HUES6 (cell line): ENCODE data around the gene BTG1.

Experiments used
- H3K27ac ChIP-seq: 2 replicates; pipeline ENCODE4 v1.7.0; 2013; ENCODE audit warnings: low read depth, mild to moderate bottlenecking, low read length, inconsistent platforms
- H3K27me3 ChIP-seq: 2 replicates; pipeline ENCODE4 v1.6.1; 2013; ENCODE audit warnings: low read length; ENCODE audit not compliant: control insufficient read depth, insufficient read depth
- H3K36me3 ChIP-seq: 2 replicates; pipeline ENCODE4 v1.6.1; 2013; ENCODE audit warnings: low read length; ENCODE audit not compliant: control insufficient read depth, insufficient read depth
- H3K4me1 ChIP-seq: 2 replicates; pipeline ENCODE4 v1.6.1; 2013; ENCODE audit warnings: low read length; ENCODE audit not compliant: control insufficient read depth, insufficient read depth
- H3K4me3 ChIP-seq: 2 replicates; pipeline ENCODE4 v1.5.1; 2013; ENCODE audit warnings: low read depth, low read length
- H3K9ac ChIP-seq: one replicate; pipeline ENCODE4 v1.6.1; 2013; ENCODE audit warnings: mild to moderate bottlenecking, low read length
- H3K9me3 ChIP-seq: 2 replicates; pipeline ENCODE4 v1.6.1; 2013; ENCODE audit warnings: low read depth, low read length; ENCODE audit not compliant: control insufficient read depth, insufficient read depth

BTG1 gene

DNA sequence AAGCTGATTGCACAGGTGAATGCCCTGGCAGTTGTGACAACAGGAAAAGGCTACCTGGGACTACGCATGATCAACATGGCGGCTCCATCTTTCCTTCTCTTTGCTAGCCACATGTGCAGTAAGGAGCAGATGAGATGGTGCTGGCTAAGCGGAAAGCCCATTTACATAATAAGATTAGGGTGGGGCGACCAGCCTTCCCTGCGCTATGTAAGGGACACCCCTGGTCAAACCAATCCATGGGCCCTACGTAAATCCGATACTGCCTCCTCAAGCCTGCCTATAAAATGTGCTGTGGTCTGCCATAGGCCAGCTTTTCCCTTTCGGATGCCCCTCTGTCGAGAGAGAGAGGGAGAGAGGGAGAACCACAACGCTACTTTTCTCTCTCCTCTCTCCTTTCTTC is 31.0 kb upstream of the BTG1 start:
- no peaks in the 10 kb centered on the region for H3K9me3 ChIP-seq
- H3K36me3 ChIP-seq, result no peaks in the 10 kb centered on the region
- H3K27me3 ChIP-seq, result no peaks in the 10 kb centered on the region
- H3K4me3 ChIP-seq, result no peak overlapping the region
- H3K27ac ChIP-seq, result no peak overlapping the region
- H3K9ac ChIP-seq, result no peak overlapping the region
- H3K4me1 ChIP-seq, result 0 out of 2 replicates have a peak, but pooled peaks cover 6% of the 10 kb centered on the region

GRCh38 chr12:92175961-92176360 is 30.3 kb upstream of the BTG1 start:
- H3K4me1 ChIP-seq, result 0 out of 2 replicates have a peak, but pooled peaks cover 6% of the 10 kb centered on the region
- H3K36me3 ChIP-seq, result no peaks in the 10 kb centered on the region
- no peak overlapping the region for H3K9ac ChIP-seq
- H3K4me3 ChIP-seq, result no peak overlapping the region
- H3K9me3 ChIP-seq, result no peaks in the 10 kb centered on the region
- no peaks in the 10 kb centered on the region for H3K27me3 ChIP-seq
- H3K27ac ChIP-seq, result no peak overlapping the region

DNA sequence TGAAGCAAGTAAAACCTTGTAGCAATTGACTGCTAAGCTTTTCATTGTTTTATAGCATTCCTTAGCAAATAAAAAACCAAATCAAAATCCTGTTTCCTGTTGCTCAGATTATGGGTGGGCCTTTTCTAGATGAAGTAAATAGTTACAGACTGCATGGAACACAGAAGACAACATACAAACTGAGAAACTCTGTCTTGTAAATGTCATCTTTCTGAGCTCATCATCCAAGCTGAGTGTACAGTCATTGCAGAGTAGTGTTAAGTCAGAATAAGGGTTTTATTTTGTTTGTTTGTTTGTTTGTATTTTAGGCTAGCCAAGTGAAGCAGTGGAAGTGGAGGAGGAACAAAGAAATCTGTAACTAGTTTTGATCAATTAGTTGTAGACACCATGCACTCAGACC is 24.4 kb upstream of the BTG1 start:
- no peaks in the 10 kb centered on the region for H3K27me3 ChIP-seq
- no peaks in the 10 kb centered on the region for H3K9me3 ChIP-seq
- no peaks in the 10 kb centered on the region for H3K4me1 ChIP-seq
- no peak overlapping the region for H3K4me3 ChIP-seq
- H3K36me3 ChIP-seq, result no peaks in the 10 kb centered on the region
- no peak overlapping the region for H3K9ac ChIP-seq
- no peak overlapping the region for H3K27ac ChIP-seq

DNA sequence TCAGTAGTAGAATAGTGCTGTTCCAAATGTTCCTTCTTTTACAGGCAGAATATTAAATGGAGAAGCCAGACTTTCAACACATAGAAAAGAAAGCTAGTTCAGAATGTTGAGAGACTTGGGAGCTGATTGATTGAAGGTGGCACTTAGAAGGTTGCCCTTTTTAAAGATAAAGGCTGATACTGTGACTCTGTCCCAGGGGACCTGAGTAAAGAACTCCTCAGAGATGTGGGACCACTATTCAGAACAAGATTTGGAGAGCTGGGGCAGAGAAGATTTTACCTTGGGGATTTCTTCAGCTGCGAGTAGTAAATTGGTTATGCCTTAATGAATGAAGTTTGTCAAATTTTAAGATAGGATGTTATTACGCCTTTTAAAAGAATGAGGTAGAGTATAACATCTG is 21.4 kb upstream of the BTG1 start:
- no peaks in the 10 kb centered on the region for H3K4me1 ChIP-seq
- no peak overlapping the region for H3K4me3 ChIP-seq
- H3K27ac ChIP-seq, result no peak overlapping the region
- no peaks in the 10 kb centered on the region for H3K36me3 ChIP-seq
- H3K27me3 ChIP-seq, result no peaks in the 10 kb centered on the region
- no peaks in the 10 kb centered on the region for H3K9me3 ChIP-seq
- H3K9ac ChIP-seq, result no peak overlapping the region

DNA sequence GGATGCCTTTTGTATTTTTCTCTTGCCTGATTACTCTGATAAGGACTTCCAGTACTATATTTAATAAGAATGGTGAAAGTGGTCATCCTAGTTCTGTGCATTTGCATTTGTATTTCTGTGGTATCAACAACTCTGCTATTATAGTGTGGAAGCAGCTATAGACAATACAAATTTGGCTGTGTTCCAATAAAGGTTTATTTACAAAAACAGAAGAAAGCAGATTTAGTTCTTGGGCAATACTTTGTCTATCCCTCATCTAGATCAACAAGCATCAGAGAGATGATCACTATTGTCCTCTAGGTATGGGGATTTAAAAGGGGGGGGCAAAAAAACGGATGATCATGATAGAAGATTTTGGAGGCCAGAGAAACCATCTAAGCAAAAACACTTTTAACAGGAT is 19.1 kb upstream of the BTG1 start:
- H3K4me1 ChIP-seq, result no peaks in the 10 kb centered on the region
- H3K4me3 ChIP-seq, result no peak overlapping the region
- no peaks in the 10 kb centered on the region for H3K36me3 ChIP-seq
- H3K27ac ChIP-seq, result no peak overlapping the region
- no peaks in the 10 kb centered on the region for H3K9me3 ChIP-seq
- no peaks in the 10 kb centered on the region for H3K27me3 ChIP-seq
- H3K9ac ChIP-seq, result no peak overlapping the region

DNA sequence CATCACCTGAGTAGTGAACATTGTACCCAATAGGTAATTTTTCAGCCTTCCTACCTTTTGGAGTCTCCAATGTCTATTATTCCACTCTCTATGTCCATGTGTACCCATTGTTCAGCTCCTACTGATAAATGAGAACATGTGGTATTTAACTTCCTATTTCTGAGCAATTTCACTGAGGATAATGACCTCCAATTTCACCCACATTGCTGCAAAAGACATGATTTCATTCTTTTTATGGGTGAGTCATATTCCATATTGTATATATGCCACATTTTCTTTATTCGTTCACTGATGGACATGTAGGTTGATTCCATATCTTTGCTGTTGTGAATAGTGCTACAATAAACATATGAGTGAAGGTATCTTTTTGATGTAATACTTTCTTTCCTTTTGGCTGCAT is 16.4 kb upstream of the BTG1 start:
- H3K9me3 ChIP-seq, result no peaks in the 10 kb centered on the region
- H3K4me1 ChIP-seq, result no peaks in the 10 kb centered on the region
- H3K9ac ChIP-seq, result no peak overlapping the region
- no peaks in the 10 kb centered on the region for H3K27me3 ChIP-seq
- H3K4me3 ChIP-seq, result no peak overlapping the region
- no peaks in the 10 kb centered on the region for H3K36me3 ChIP-seq
- no peak overlapping the region for H3K27ac ChIP-seq

DNA sequence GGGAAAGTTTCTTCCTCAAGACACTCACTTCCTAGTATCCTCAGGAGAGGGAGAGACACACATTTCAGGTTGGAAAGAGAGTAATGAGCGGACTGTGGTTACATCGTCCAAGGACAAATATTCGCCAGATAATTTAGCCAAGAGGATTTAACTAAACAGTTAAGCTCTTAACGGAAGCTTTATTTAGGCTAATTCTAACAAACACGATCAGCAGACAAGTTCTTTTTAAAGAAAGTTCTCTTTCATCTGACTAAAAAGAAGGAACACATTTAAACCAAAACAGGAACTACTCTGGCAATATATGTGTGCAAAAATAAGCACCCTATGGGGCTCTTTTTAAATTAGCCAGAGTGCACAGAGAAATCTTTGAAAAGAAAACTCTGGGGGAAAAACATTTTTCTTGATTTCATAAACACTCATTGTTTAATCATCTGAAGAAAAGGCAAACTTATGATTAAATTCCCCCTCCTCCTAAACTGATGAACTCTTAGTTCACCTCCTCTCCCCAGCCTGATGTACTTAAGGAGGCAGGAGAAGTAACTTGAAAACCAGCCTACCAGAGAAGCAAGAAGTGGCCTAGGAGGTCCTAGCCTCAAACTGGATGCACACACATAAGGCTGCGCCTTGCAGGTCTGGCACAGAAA is 13.3 kb upstream of the BTG1 start:
- Histone ChIP-seq H3K36me3 (no peaks in the 10 kb centered on the region), H3K27ac (no peak overlapping the region), H3K4me1 (no peaks in the 10 kb centered on the region), H3K9me3 (no peaks in the 10 kb centered on the region), H3K4me3 (no peak overlapping the region), H3K9ac (no peak overlapping the region), H3K27me3 (no peaks in the 10 kb centered on the region)

DNA sequence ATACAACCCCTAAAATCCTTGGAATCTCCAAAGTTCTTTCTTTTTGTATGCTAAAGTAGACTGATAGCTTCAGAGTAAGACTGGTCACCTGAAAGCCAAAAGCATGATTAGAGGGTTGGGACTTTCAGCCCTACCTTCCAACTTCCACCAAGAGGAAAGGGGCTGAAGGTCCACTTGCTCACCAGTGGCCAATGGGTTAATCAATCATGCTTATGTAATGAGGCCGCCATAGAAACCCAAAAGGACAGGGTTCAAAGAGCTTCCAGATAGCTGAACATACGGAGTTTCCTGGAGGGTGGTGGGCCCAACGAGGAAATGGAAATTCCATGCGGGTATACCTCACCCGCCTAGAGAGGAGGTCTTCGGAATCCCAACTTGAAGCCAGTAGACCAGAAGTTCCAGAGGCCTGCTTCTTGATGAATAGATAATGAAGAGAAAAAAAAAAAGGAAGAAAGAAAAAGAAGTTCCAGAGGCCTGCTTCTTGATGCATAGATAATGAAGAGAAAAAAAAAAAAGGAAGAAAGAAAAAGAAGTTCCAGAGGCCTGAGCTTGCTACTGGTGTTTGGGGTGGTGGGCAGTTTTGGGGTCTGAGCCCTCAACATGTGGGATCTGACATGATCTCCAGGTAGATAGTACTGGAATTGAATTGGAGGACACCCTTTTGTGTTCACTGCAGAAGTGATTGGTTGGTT is 11.2 kb upstream of the BTG1 start:
- Histone ChIP-seq H3K27ac (no peak overlapping the region), H3K4me1 (no peaks in the 10 kb centered on the region), H3K27me3 (no peaks in the 10 kb centered on the region), H3K9me3 (no peaks in the 10 kb centered on the region), H3K4me3 (no peak overlapping the region), H3K9ac (no peak overlapping the region), H3K36me3 (no peaks in the 10 kb centered on the region)

GRCh38 chr12:92156139-92156538 is 10.5 kb upstream of the BTG1 start:
- H3K27me3 ChIP-seq, result no peaks in the 10 kb centered on the region
- no peak overlapping the region for H3K9ac ChIP-seq
- no peaks in the 10 kb centered on the region for H3K36me3 ChIP-seq
- no peaks in the 10 kb centered on the region for H3K4me1 ChIP-seq
- H3K27ac ChIP-seq, result no peak overlapping the region
- H3K9me3 ChIP-seq, result no peaks in the 10 kb centered on the region
- no peak overlapping the region for H3K4me3 ChIP-seq

DNA sequence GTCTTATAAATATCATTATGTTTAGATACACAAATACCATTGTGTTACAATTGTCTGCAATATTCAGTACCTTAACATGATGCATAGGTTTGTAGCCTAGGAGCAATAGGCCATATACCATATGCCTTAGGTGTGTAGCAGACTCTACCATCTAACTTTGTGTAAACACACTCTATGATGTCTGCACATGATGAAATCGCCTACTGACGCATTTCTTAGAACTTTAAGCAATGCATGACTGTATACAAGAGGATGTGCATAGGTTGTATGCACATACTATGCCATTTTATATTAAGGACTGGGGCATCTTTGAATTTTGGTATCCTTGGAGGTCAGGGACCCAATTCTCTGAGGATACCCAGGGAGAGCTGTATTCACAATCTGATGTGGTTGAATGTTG is 10.1 kb upstream of the BTG1 start:
- Histone ChIP-seq H3K9me3 (no peaks in the 10 kb centered on the region), H3K36me3 (no peaks in the 10 kb centered on the region), H3K27ac (no peak overlapping the region), H3K4me1 (no peaks in the 10 kb centered on the region), H3K4me3 (no peak overlapping the region), H3K9ac (no peak overlapping the region), H3K27me3 (no peaks in the 10 kb centered on the region)

DNA sequence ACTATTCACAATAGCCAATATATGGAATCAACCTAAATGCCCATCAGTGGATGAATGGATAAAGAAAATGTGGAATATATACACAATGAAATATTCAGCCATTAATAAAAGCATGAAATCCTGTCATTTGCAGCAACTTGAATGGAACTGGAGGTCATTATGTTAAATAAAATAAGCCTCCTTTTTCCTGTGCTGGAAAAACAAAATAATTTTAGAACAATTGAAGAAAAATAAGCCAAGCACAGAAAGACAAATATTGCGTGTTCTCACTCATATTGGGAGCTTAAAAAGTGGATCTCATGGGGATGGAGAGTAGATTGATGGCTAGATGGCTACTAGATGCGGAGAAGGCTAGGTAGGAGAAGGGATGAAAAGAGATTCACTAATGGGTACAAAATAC is 6.3 kb upstream of the BTG1 start:
- Histone ChIP-seq H3K27me3 (no peaks in the 10 kb centered on the region), H3K4me1 (peaks cover 7% of the 10 kb centered on the region), H3K4me3 (no peak overlapping the region), H3K36me3 (no peaks in the 10 kb centered on the region), H3K9me3 (no peaks in the 10 kb centered on the region), H3K9ac (no peak overlapping the region), H3K27ac (no peak overlapping the region)
